ENCODE results near the gene SLC6A6. TPM values are rescaled to one million over a fixed set of nuclear protein-coding genes. Genes with fewer than 3 reads are reported as not detected.
"Not testable (repeated sequence)": the region's sequence is repeated elsewhere in the genome, so short reads cannot be mapped to it uniquely, and the experiment has no call there.

SLC6A6 gene
- polyA plus RNA-seq, 1 donor (not counting 4 experiments of a cell fraction or from before 2014, with no cell fraction given), result 8.3 TPM

DNA sequence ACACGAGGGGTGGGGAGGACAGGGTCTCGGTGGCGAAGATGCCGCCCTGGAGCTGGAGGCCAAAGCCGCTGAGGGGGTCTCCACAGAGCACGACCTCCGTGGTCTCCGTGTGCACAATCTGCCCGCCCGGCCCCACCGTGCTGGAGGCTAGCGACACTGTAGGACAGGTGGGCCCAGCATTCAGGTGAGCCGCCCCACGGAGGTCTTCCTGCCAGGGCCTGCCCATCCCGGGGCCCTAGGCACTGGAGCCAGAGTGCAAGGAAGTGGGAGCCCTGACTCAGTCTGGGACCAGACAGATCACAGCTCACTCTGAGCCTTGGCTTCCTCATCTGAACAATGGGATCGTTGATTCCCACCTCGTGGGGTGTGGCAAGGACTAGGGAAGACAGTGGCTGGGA is 111.9 kb downstream of the SLC6A6 start:
- DNase-seq (ENCODE audit: low read depth, low spot score), result no peak
- no peak overlapping the region for H3K9ac ChIP-seq (ENCODE audit: control insufficient read depth, extremely low read depth, insufficient read depth, low read length)
- H3K4me1 ChIP-seq (ENCODE audit: control insufficient read depth, extremely low read depth, insufficient read depth, low read length), result no peaks in the 10 kb centered on the region
- H2AFZ ChIP-seq (ENCODE audit: control insufficient read depth, low read length), result no peak overlapping the region
- no peak overlapping the region for H3K27ac ChIP-seq (ENCODE audit: control insufficient read depth, insufficient read depth, low read length)
- no peak for FAIRE-seq
- no peaks in the 10 kb centered on the region for H3K79me2 ChIP-seq (ENCODE audit: control insufficient read depth, insufficient read depth, low read length)
- H3K36me3 ChIP-seq (ENCODE audit: control insufficient read depth in 2 of 2, extremely low read depth in 1 of 2, insufficient read depth in 2 of 2, low read length in 2 of 2), result no peaks in the 10 kb centered on the region
- TF ChIP-seq EZH2 (IDR thresholded peaks at IDR 0.05; ENCODE audit: low read length), result no peak
- TF ChIP-seq, protein P1, sequence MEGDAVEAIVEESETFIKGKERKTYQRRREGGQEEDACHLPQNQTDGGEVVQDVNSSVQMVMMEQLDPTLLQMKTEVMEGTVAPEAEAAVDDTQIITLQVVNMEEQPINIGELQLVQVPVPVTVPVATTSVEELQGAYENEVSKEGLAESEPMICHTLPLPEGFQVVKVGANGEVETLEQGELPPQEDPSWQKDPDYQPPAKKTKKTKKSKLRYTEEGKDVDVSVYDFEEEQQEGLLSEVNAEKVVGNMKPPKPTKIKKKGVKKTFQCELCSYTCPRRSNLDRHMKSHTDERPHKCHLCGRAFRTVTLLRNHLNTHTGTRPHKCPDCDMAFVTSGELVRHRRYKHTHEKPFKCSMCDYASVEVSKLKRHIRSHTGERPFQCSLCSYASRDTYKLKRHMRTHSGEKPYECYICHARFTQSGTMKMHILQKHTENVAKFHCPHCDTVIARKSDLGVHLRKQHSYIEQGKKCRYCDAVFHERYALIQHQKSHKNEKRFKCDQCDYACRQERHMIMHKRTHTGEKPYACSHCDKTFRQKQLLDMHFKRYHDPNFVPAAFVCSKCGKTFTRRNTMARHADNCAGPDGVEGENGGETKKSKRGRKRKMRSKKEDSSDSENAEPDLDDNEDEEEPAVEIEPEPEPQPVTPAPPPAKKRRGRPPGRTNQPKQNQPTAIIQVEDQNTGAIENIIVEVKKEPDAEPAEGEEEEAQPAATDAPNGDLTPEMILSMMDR (optimal IDR thresholded peaks at IDR 0.05 in 1 of 3, IDR thresholded peaks at IDR 0.05 in 1 of 3, conservative IDR thresholded peaks at IDR 0.05 in 1 of 3; ENCODE audit: extremely low read depth in 1 of 3, insufficient read depth in 2 of 3, low read length in 3 of 3), result no peak
- no peaks in the 10 kb centered on the region for H4K20me1 ChIP-seq (ENCODE audit: control insufficient read depth, extremely low read depth, insufficient read depth, low read length)
- dilution Hi-C loops (cut with MboI; ENCODE audit: extremely low pct_ligation_motif_present, low sequenced_read_pairs), result no loop called here
- no peak overlapping the region for H3K4me2 ChIP-seq (ENCODE audit: control insufficient read depth, extremely low read depth, insufficient read depth, low read depth, low read length)
- H3K4me3 ChIP-seq (ENCODE audit: control insufficient read depth in 2 of 3, extremely low read depth in 1 of 3, insufficient read depth in 2 of 3, low read depth in 1 of 3, low read length in 3 of 3), result no peak overlapping the region
- no peaks in the 10 kb centered on the region for H3K27me3 ChIP-seq (ENCODE audit: control insufficient read depth, extremely low read depth, insufficient read depth, low read length)
- H3K9me1 ChIP-seq (ENCODE audit: control insufficient read depth, extremely low read depth, insufficient read depth, low read length), result no peaks in the 10 kb centered on the region
- H3K9me3 ChIP-seq (ENCODE audit: control insufficient read depth, low read depth, low read length), result no peaks in the 10 kb centered on the region

DNA sequence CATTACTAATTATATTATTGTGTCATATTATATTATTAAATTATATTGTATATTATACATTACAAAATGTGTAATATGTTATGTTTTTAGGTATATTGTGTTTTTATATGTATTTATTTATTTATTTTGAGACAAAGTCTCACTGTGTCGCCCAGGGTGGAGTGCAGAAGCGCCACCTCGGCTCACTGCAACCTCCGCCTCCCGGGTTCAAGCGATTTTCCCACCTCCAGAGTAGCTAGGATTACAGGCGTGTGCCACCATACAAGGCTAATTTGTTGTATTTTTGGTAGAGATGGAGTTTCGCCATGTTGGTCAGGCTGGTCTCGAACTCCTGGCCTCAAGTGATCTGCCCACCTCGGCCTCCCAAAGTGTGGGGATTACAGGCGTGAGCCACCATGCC is 113.1 kb downstream of the SLC6A6 start:
- H3K4me3 ChIP-seq (ENCODE audit: control insufficient read depth in 2 of 3, extremely low read depth in 1 of 3, insufficient read depth in 2 of 3, low read depth in 1 of 3, low read length in 3 of 3); H3K27me3 ChIP-seq (ENCODE audit: control insufficient read depth, extremely low read depth, insufficient read depth, low read length); H3K9me1 ChIP-seq (ENCODE audit: control insufficient read depth, extremely low read depth, insufficient read depth, low read length); H3K9ac ChIP-seq (ENCODE audit: control insufficient read depth, extremely low read depth, insufficient read depth, low read length); H4K20me1 ChIP-seq (ENCODE audit: control insufficient read depth, extremely low read depth, insufficient read depth, low read length); dilution Hi-C loops (cut with MboI; ENCODE audit: extremely low pct_ligation_motif_present, low sequenced_read_pairs); H2AFZ ChIP-seq (ENCODE audit: control insufficient read depth, low read length); FAIRE-seq; H3K4me1 ChIP-seq (ENCODE audit: control insufficient read depth, extremely low read depth, insufficient read depth, low read length); H3K9me3 ChIP-seq (ENCODE audit: control insufficient read depth, low read depth, low read length); H3K36me3 ChIP-seq (ENCODE audit: control insufficient read depth in 2 of 2, extremely low read depth in 1 of 2, insufficient read depth in 2 of 2, low read length in 2 of 2); H3K27ac ChIP-seq (ENCODE audit: control insufficient read depth, insufficient read depth, low read length); DNase-seq (ENCODE audit: low read depth, low spot score); H3K4me2 ChIP-seq (ENCODE audit: control insufficient read depth, extremely low read depth, insufficient read depth, low read depth, low read length); H3K79me2 ChIP-seq (ENCODE audit: control insufficient read depth, insufficient read depth, low read length): not testable (repeated sequence)

DNA sequence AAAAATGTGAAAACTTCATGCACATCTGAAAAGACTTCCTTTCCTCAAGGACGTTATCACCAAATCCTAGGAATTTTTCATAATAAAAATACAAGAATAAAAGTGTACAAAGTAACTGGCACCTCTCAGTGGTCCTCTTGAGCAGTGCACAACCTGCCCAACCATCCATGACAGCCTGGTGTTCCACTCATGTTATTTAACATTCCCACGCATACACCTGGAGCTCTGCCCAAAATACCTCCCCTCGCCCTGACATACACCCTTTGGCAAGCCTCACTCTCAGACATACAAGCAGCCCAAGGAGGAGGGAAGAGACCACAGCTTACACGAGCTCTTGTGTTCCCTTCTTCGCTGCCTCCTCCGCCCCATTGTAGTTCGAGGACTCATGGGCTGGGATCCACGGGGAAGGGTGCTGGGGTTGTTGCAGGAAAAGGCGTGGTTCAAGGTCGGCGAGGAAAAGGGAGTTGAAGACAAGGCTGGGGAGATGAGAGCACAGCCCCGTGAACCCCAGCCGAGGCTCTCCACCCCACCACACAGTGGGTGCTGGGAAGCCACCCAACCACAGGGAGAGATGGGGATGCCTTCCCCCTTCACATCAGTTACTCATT is 114.4 kb downstream of the SLC6A6 start:
- Histone ChIP-seq H4K20me1 (ENCODE audit: control insufficient read depth, extremely low read depth, insufficient read depth, low read length) (no peaks in the 10 kb centered on the region), H3K4me3 (ENCODE audit: control insufficient read depth in 2 of 3, extremely low read depth in 1 of 3, insufficient read depth in 2 of 3, low read depth in 1 of 3, low read length in 3 of 3) (no peak overlapping the region), H3K4me1 (ENCODE audit: control insufficient read depth, extremely low read depth, insufficient read depth, low read length) (no peaks in the 10 kb centered on the region), H3K27ac (ENCODE audit: control insufficient read depth, insufficient read depth, low read length) (no peak overlapping the region), H2AFZ (ENCODE audit: control insufficient read depth, low read length) (no peak overlapping the region), H3K9me1 (ENCODE audit: control insufficient read depth, extremely low read depth, insufficient read depth, low read length) (no peaks in the 10 kb centered on the region), H3K27me3 (ENCODE audit: control insufficient read depth, extremely low read depth, insufficient read depth, low read length) (no peaks in the 10 kb centered on the region), H3K36me3 (ENCODE audit: control insufficient read depth in 2 of 2, extremely low read depth in 1 of 2, insufficient read depth in 2 of 2, low read length in 2 of 2) (no peaks in the 10 kb centered on the region), H3K9ac (ENCODE audit: control insufficient read depth, extremely low read depth, insufficient read depth, low read length) (no peak overlapping the region), H3K79me2 (ENCODE audit: control insufficient read depth, insufficient read depth, low read length) (no peaks in the 10 kb centered on the region), H3K4me2 (ENCODE audit: control insufficient read depth, extremely low read depth, insufficient read depth, low read depth, low read length) (no peak overlapping the region), H3K9me3 (ENCODE audit: control insufficient read depth, low read depth, low read length) (no peaks in the 10 kb centered on the region)
- no peak for DNase-seq (ENCODE audit: low read depth, low spot score)
- FAIRE-seq, result no peak
- dilution Hi-C loops (cut with MboI; ENCODE audit: extremely low pct_ligation_motif_present, low sequenced_read_pairs), result no loop called here
- TF ChIP-seq, protein P1 (optimal IDR thresholded peaks at IDR 0.05 in 1 of 3, IDR thresholded peaks at IDR 0.05 in 1 of 3, conservative IDR thresholded peaks at IDR 0.05 in 1 of 3; ENCODE audit: extremely low read depth in 1 of 3, insufficient read depth in 2 of 3, low read length in 3 of 3), result no peak
- TF ChIP-seq EZH2 (IDR thresholded peaks at IDR 0.05; ENCODE audit: low read length), result no peak
